OCI-LY7 (cell line): ENCODE data around the gene RPRD2. TPM values are rescaled to one million over a fixed set of nuclear protein-coding genes. Genes with fewer than 3 reads are reported as not detected.

ENCODE experiments used
- BruUV-seq: library from RNA; stranded (reverse); fragments of 400-500 nt; replicated peaks from 2 replicates; lab custom pipeline; 2021; lab: Mats Ljungman, UMichigan
- CTCF ChIA-PET: fragments of 300-600 bp; sonication (Branson Sonifier 250); formaldehyde crosslinking; loops from one replicate; lab custom pipeline; 2022; ENCODE audit warnings: antibody characterized with exemption; ENCODE audit not compliant: unreplicated experiment; lab: Charles Lee
- POLR2A ChIA-PET: fragments of 300-600 bp; sonication (Branson Sonifier 250); formaldehyde crosslinking; loops from one replicate; lab custom pipeline; 2022; ENCODE audit warnings: antibody characterized with exemption; lab: Charles Lee
- DNase-seq: peaks from one replicate; pipeline ENCODE4 v3.0.0-alpha.2; 2015; ENCODE audit warnings: low spot score
- H2AFZ ChIP-seq: fragments of 200-600 bp; sonication (generic), shearing (Covaris generic); 2 replicates; pipeline ENCODE4 v1.6.1; 2014; ENCODE audit warnings: mild to moderate bottlenecking, antibody characterized with exemption, low read length, moderate library complexity
- H3K27ac ChIP-seq: fragments of 200-600 bp; sonication (generic); 2 replicates; pipeline ENCODE4 v1.5.1; 2014; ENCODE audit warnings: mixed run types, low read depth, mild to moderate bottlenecking, moderate library complexity, low read length, inconsistent platforms; ENCODE audit not compliant: poor library complexity, severe bottlenecking
- H3K36me3 ChIP-seq: fragments of 200-600 bp; sonication (generic); 2 replicates; pipeline ENCODE4 v1.6.1; 2014; ENCODE audit warnings: mild to moderate bottlenecking, antibody characterized with exemption, low read length, moderate library complexity, mixed read lengths; ENCODE audit not compliant: insufficient read depth
- H3K4me1 ChIP-seq: fragments of 200-600 bp; sonication (generic); 2 replicates; pipeline ENCODE4 v1.5.1; 2014; ENCODE audit warnings: mild to moderate bottlenecking, low read length; ENCODE audit not compliant: insufficient read depth, poor library complexity, severe bottlenecking
- H3K4me2 ChIP-seq: fragments of 200-600 bp; sonication (generic); 2 replicates; pipeline ENCODE4 v1.6.1; 2014; ENCODE audit warnings: mild to moderate bottlenecking, low read length
- H3K4me3 ChIP-seq: fragments of 200-600 bp; sonication (generic); 2 replicates; pipeline ENCODE4 v1.5.1; 2014; ENCODE audit warnings: mild to moderate bottlenecking, low read depth, low read length; ENCODE audit not compliant: poor library complexity, severe bottlenecking
- H3K79me2 ChIP-seq: fragments of 200-600 bp; sonication (generic); 2 replicates; pipeline ENCODE4 v1.6.1; 2016; ENCODE audit warnings: low read depth, mild to moderate bottlenecking, low read length, moderate library complexity, mixed read lengths; ENCODE audit not compliant: insufficient read depth
- H3K9me2 ChIP-seq: fragments of 200-600 bp; sonication (generic); 2 replicates; pipeline ENCODE4 v1.6.1; 2016; ENCODE audit warnings: mild to moderate bottlenecking, low read length, mixed read lengths; ENCODE audit not compliant: insufficient read depth
- H3K9me3 ChIP-seq: fragments of 200-600 bp; sonication (generic); 2 replicates; pipeline ENCODE4 v1.6.1; 2014; ENCODE audit warnings: mild to moderate bottlenecking, mixed run types, low read length, mixed read lengths
- H4K20me1 ChIP-seq: fragments of 200-600 bp; sonication (generic); 2 replicates; pipeline ENCODE4 v1.6.1; 2014; ENCODE audit warnings: mild to moderate bottlenecking, antibody characterized with exemption, low read length, moderate library complexity, mixed read lengths; ENCODE audit not compliant: insufficient read depth
- CTCF ChIP-seq: fragments of 200-600 bp; sonication (generic); conservative IDR thresholded peaks from 2 replicates; pipeline ENCODE4 v1.5.1; 2014; ENCODE audit warnings: mild to moderate bottlenecking, antibody characterized with exemption, low read length, moderate library complexity, mixed read lengths
- EZH2phosphoT487 ChIP-seq: fragments of 200-600 bp; sonication (generic); IDR thresholded peaks from 2 replicates; pipeline ENCODE4 v1.6.1; 2018; ENCODE audit warnings: low read depth, borderline replicate concordance, mild to moderate bottlenecking, mixed run types, antibody characterized with exemption, low read length, moderate library complexity, mixed read lengths
- intact Hi-C: fragments of 100-400 bp; cut with micrococcal nuclease; formaldehyde crosslinking; loops from one replicate; pipeline ENCODE4 v1.10.0; 2022; ENCODE audit not compliant: unreplicated experiment
- total RNA-seq, 2 experiments: library from RNA; depleted of rRNA in 1 of 2; stranded (reverse); fragments of >200 nt in 1 of 2; shearing (Covaris generic) in 1 of 2; gene quantifications; 2 replicates each; pipeline ENCODE4 v1.2.3, GENCODE V29; 2014 to 2022

Gene RPRD2
- total RNA-seq, 2 experiments from 2014 or later, result 17.0 to 39.7 TPM

GRCh38 chr1:150409504-150410362, 45.8 kb downstream of the RPRD2 start:
- Histone ChIP-seq H4K20me1 (peaks cover 6% of the 10 kb centered on the region; the same call in 1 of the 2 replicates), H3K36me3 (peaks cover 21% of the 10 kb centered on the region), H3K4me3 (no peak overlapping the region), H3K4me1 (peaks cover 21% of the 10 kb centered on the region), H3K9me2 (no peaks in the 10 kb centered on the region), H3K79me2 (peaks cover 88% of the 10 kb centered on the region), H2AFZ (no peak overlapping the region), H3K27ac (no peak overlapping the region), H3K4me2 (no peak overlapping the region), H3K9me3 (no peaks in the 10 kb centered on the region)
- CTCF ChIA-PET, result no interaction called here
- TF ChIP-seq EZH2phosphoT487 (no peak), CTCF (no peak)
- POLR2A ChIA-PET, result no interaction called here
- DNase-seq, result no peak
- intact Hi-C loops, result no loop called here
- no TSS peak for BruUV-seq

GRCh38 chr1:150410582-150411101, 46.7 kb downstream of the RPRD2 start:
- Histone ChIP-seq H4K20me1 (peaks cover 6% of the 10 kb centered on the region), H3K36me3 (peaks cover 21% of the 10 kb centered on the region), H3K27ac (no peak overlapping the region), H2AFZ (no peak overlapping the region), H3K9me2 (no peaks in the 10 kb centered on the region), H3K4me2 (no peak overlapping the region), H3K4me3 (no peak overlapping the region), H3K4me1 (peaks cover 17% of the 10 kb centered on the region), H3K79me2 (peaks cover 84% of the 10 kb centered on the region), H3K9me3 (no peaks in the 10 kb centered on the region)
- TF ChIP-seq EZH2phosphoT487, result no peak
- no peak for TF ChIP-seq CTCF
- no peak for DNase-seq
- no TSS peak for BruUV-seq
- POLR2A ChIA-PET, result no interaction called here
- intact Hi-C loops, result no loop called here
- CTCF ChIA-PET, result no interaction called here

- TF ChIP-seq EZH2phosphoT487 (no peak), CTCF (no peak)
- no peaks in the 10 kb centered on the region; the same call in 1 of the 2 replicates for H4K20me1 ChIP-seq
- H3K4me2 ChIP-seq, result no peak overlapping the region
- POLR2A ChIA-PET, result interaction anchor here (0.5 kb wide), 1 partner anchor 46 kb away, joined by 3 read pairs; no protein-coding TSS in a partner anchor
- no TSS peak for BruUV-seq
- intact Hi-C loops, result no loop called here
- no peak overlapping the region for H2AFZ ChIP-seq
- peaks cover 35% of the 10 kb centered on the region for H3K36me3 ChIP-seq
- CTCF ChIA-PET, result no interaction called here
- no peak for DNase-seq
- H3K27ac ChIP-seq, result no peak overlapping the region
- no peak overlapping the region for H3K4me3 ChIP-seq
- no peaks in the 10 kb centered on the region for H3K9me3 ChIP-seq
- H3K4me1 ChIP-seq, result peaks cover 6% of the 10 kb centered on the region
- H3K79me2 ChIP-seq, result peaks cover 50% of the 10 kb centered on the region
- H3K9me2 ChIP-seq, result no peaks in the 10 kb centered on the region
Measured at GRCh38 chr1:150414592-150414991, 50.6 kb downstream of the RPRD2 start.
